Glutamatergic neuron (in vitro differentiated cells): ENCODE results near the gene RNF11. TPM values are rescaled to one million over a fixed set of nuclear protein-coding genes. Genes with fewer than 3 reads are reported as not detected.

Experiments
- DNase-seq: peaks from one replicate; pipeline ENCODE4 v3.0.0; 2022
- H3K27ac Mint-ChIP-seq: one replicate; pipeline ENCODE4 v1.8.0; 2020; ENCODE audit warnings: mild to moderate bottlenecking, mixed read lengths, inconsistent platforms; ENCODE audit not compliant: unreplicated experiment
- H3K27me3 Mint-ChIP-seq: one replicate; pipeline ENCODE4 v1.8.0; 2020; ENCODE audit warnings: mild to moderate bottlenecking, moderate library complexity, mixed read lengths, inconsistent platforms; ENCODE audit not compliant: unreplicated experiment
- H3K36me3 Mint-ChIP-seq: one replicate; pipeline ENCODE4 v1.8.0; 2020; ENCODE audit warnings: mild to moderate bottlenecking, mixed read lengths, inconsistent platforms; ENCODE audit not compliant: unreplicated experiment
- H3K4me1 Mint-ChIP-seq: one replicate; pipeline ENCODE4 v1.8.0; 2020; ENCODE audit warnings: mild to moderate bottlenecking, low read depth, mixed read lengths, inconsistent platforms; ENCODE audit not compliant: unreplicated experiment
- H3K4me3 Mint-ChIP-seq: one replicate; pipeline ENCODE4 v1.8.0; 2020; ENCODE audit warnings: mild to moderate bottlenecking, mixed read lengths, inconsistent platforms; ENCODE audit not compliant: unreplicated experiment
- H3K9me3 Mint-ChIP-seq: one replicate; pipeline ENCODE4 v1.8.0; 2020; ENCODE audit warnings: mild to moderate bottlenecking, moderate library complexity, mixed read lengths, inconsistent platforms; ENCODE audit not compliant: unreplicated experiment
- total RNA-seq: library from RNA; stranded (reverse); fragmentation: NEBNext Ultra II Directional; extraction: Animal tissue kit (Norgen Biotek cat#: 25700); gene quantifications from one replicate; pipeline ENCODE4 v1.2.1, GENCODE V29; 2021; ENCODE audit not compliant: unreplicated experiment
- TF ChIP-seq, protein P1 (sequence below): fragments of 200-600 bp; sonication (generic); IDR thresholded peaks from one replicate; pipeline ENCODE4 v1.5.0; 2021; ENCODE audit not compliant: partially characterized antibody, unreplicated experiment

The RNF11 gene
- total RNA-seq, 1 donor from 2014 or later, result 81.6 TPM

DNA sequence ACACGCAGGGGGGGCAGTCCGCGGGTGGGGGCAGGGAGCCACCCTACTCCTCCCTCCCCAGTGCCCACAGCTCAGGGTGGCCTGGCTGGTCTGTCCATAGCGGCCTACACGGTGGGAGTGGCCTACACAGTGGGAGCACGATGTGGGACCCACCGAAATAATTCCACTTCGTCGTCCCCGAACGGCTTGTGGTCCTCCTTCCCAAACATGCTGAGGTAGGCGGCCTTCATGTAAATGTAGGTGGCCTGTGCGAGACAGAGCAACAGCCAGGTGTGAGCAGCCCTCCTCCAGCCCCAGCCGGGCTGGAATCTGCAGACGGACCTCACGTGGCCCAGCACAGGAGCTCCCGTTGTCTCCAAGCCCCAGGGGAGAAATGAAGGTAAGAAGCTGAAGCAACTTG, 59.9 kb downstream of the RNF11 start:
- TF ChIP-seq, protein P1, sequence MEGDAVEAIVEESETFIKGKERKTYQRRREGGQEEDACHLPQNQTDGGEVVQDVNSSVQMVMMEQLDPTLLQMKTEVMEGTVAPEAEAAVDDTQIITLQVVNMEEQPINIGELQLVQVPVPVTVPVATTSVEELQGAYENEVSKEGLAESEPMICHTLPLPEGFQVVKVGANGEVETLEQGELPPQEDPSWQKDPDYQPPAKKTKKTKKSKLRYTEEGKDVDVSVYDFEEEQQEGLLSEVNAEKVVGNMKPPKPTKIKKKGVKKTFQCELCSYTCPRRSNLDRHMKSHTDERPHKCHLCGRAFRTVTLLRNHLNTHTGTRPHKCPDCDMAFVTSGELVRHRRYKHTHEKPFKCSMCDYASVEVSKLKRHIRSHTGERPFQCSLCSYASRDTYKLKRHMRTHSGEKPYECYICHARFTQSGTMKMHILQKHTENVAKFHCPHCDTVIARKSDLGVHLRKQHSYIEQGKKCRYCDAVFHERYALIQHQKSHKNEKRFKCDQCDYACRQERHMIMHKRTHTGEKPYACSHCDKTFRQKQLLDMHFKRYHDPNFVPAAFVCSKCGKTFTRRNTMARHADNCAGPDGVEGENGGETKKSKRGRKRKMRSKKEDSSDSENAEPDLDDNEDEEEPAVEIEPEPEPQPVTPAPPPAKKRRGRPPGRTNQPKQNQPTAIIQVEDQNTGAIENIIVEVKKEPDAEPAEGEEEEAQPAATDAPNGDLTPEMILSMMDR, result no peak
- DNase-seq, result no peak
- no peak overlapping the region for H3K27ac Mint-ChIP-seq

GRCh38 chr1:51296383-51297357, 60.6 kb downstream of the RNF11 start:
- Mint-ChIP-seq H3K4me1 (peaks cover 10% of the 10 kb centered on the region), H3K9me3 (no peaks in the 10 kb centered on the region), H3K4me3 (no peak overlapping the region), H3K27ac (no peak overlapping the region), H3K27me3 (peaks cover 3% of the 10 kb centered on the region), H3K36me3 (peaks cover 7% of the 10 kb centered on the region)
- peak; percentile 91 for DNase-seq
- TF ChIP-seq, protein P1, result peak; percentile 93

More for the DNA sequence above, 59.9 kb downstream of the RNF11 start:
- H3K4me1 Mint-ChIP-seq, result peaks cover 10% of the 10 kb centered on the region
- no peaks in the 10 kb centered on the region for H3K9me3 Mint-ChIP-seq
- H3K4me3 Mint-ChIP-seq, result no peak overlapping the region
- peaks cover 3% of the 10 kb centered on the region for H3K27me3 Mint-ChIP-seq
- peaks cover 7% of the 10 kb centered on the region for H3K36me3 Mint-ChIP-seq

- DNase-seq, result peak; percentile 44
- Mint-ChIP-seq H3K4me1 (peaks cover 12% of the 10 kb centered on the region), H3K36me3 (peaks cover 7% of the 10 kb centered on the region), H3K9me3 (no peaks in the 10 kb centered on the region), H3K27ac (peak overlapping the region; percentile 77), H3K27me3 (peaks cover 3% of the 10 kb centered on the region), H3K4me3 (peak overlapping the region; percentile 39)
- TF ChIP-seq, protein P1, result no peak
Observed at GRCh38 chr1:51297401-51298321, 61.6 kb downstream of the RNF11 start.

DNA sequence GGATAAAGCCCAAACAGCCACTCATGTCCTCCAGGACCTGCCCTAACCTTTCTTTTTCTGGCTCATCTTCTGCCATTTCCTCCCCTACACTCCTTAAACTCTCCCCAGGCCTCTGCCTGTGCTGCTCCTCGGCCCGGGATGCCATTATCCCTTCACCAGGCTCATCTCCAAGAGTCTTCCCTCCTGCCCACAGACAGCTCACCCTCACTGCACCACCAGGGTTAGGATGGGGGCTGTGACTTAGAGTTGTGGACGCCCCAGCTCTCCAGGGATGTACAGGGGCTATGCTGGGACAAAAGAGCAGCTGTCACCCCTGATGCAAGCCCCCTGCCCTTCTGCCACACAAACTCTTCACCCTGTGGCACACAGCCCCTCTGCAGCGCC, 62.2 kb downstream of the RNF11 start:
- TF ChIP-seq, protein P1, result no peak
- no peak for DNase-seq
- peaks cover 3% of the 10 kb centered on the region for H3K27me3 Mint-ChIP-seq
- H3K4me3 Mint-ChIP-seq, result no peak overlapping the region
- peaks cover 12% of the 10 kb centered on the region for H3K4me1 Mint-ChIP-seq
- H3K36me3 Mint-ChIP-seq, result peaks cover 7% of the 10 kb centered on the region
- no peaks in the 10 kb centered on the region for H3K9me3 Mint-ChIP-seq
- peak overlapping the region; percentile 77 for H3K27ac Mint-ChIP-seq
